Measurements from ENCODE around the gene GABBR2. TPM values are rescaled to one million over a fixed set of nuclear protein-coding genes. Genes with fewer than 3 reads are reported as not detected.

The GABBR2 gene
- total and polyA plus RNA-seq, 9 of the 15 experiments (the other 6 are each of a cell fraction or from before 2014, with no cell fraction given): 0.15 to 1.9 (median 0.32) TPM

DNA sequence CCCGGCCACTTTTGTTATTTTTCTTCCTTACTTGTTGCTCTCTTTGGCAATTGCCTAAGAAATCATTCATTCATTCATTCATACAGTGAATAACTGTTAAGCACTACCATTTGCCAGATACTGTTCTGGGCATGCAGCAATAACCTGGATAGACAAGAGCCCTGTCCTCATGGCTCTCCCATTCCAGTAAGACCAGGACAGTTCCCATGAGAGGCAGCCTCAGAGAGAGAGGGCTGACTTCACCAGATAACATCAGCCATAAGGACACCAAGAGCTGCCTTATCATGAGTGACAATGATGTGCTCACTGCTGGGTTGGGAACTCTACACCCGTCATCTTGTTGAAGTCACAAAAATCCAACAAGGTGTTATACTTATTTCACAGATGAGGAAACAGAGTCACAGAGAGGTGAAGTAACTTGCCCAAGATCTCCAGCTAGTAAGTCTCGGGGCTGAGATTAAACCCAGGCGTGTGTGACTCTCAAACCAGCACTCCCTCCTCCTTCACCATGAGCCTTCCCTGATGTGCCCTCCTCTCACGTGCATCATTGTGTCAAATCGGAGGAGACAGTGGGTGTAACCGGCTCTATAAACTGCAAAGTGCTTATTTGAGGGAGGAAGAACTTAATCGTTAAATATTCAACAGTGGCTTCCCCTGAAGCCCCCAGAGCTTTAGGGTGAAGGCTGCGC lies 392.1 kb downstream of the GABBR2 start (continued):
- TF ChIP-seq PCBP2 (IDR thresholded peaks at IDR 0.05; ENCODE audit: low read depth, low read length, poor library complexity, severe bottlenecking) (no peak), ZNF444 (CRISPR knock-in tag; IDR thresholded peaks at IDR 0.05) (no peak), RFX1 (IDR thresholded peaks at IDR 0.05) (no peak), ZNF551 (CRISPR knock-in tag; IDR thresholded peaks at IDR 0.05) (no peak), TAF7 (tag; IDR thresholded peaks at IDR 0.05) (no peak), ZNF586 (CRISPR knock-in tag; conservative IDR thresholded peaks at IDR 0.05) (no peak), NCOA4 (IDR thresholded peaks at IDR 0.05; ENCODE audit: partially characterized antibody) (no peak), HNRNPUL1 (IDR thresholded peaks at IDR 0.05; ENCODE audit: low read length) (no peak), ADNP (tag; IDR thresholded peaks at IDR 0.05) (peak; percentile 69), SMAD3 (CRISPR knock-in tag; conservative IDR thresholded peaks at IDR 0.05) (no peak), ZNF12 (CRISPR knock-in tag; IDR thresholded peaks at IDR 0.05) (no peak), JUN (IDR thresholded peaks at IDR 0.05; ENCODE audit: borderline replicate concordance, low read depth, low read length) (no peak), JUN (CRISPR knock-in tag; IDR thresholded peaks at IDR 0.05; ENCODE audit: borderline replicate concordance) (no peak), ZFX (CRISPR knock-in tag; IDR thresholded peaks at IDR 0.05) (no peak), HNRNPL (IDR thresholded peaks at IDR 0.05; ENCODE audit: low read depth, low read length) (no peak), ZNF316 (IDR thresholded peaks at IDR 0.05) (peak; percentile 69), KLF1 (tag; IDR thresholded peaks at IDR 0.05) (no peak), C11orf30 (IDR thresholded peaks at IDR 0.05; ENCODE audit: low read depth) (no peak), ZNF121 (CRISPR knock-in tag; conservative IDR thresholded peaks at IDR 0.05) (no peak)
- TF ChIP-seq, protein P1, sequence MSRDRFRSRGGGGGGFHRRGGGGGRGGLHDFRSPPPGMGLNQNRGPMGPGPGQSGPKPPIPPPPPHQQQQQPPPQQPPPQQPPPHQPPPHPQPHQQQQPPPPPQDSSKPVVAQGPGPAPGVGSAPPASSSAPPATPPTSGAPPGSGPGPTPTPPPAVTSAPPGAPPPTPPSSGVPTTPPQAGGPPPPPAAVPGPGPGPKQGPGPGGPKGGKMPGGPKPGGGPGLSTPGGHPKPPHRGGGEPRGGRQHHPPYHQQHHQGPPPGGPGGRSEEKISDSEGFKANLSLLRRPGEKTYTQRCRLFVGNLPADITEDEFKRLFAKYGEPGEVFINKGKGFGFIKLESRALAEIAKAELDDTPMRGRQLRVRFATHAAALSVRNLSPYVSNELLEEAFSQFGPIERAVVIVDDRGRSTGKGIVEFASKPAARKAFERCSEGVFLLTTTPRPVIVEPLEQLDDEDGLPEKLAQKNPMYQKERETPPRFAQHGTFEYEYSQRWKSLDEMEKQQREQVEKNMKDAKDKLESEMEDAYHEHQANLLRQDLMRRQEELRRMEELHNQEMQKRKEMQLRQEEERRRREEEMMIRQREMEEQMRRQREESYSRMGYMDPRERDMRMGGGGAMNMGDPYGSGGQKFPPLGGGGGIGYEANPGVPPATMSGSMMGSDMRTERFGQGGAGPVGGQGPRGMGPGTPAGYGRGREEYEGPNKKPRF (IDR thresholded peaks at IDR 0.05; ENCODE audit: low read depth, low read length): no peak
- TF ChIP-seq, protein P2, sequence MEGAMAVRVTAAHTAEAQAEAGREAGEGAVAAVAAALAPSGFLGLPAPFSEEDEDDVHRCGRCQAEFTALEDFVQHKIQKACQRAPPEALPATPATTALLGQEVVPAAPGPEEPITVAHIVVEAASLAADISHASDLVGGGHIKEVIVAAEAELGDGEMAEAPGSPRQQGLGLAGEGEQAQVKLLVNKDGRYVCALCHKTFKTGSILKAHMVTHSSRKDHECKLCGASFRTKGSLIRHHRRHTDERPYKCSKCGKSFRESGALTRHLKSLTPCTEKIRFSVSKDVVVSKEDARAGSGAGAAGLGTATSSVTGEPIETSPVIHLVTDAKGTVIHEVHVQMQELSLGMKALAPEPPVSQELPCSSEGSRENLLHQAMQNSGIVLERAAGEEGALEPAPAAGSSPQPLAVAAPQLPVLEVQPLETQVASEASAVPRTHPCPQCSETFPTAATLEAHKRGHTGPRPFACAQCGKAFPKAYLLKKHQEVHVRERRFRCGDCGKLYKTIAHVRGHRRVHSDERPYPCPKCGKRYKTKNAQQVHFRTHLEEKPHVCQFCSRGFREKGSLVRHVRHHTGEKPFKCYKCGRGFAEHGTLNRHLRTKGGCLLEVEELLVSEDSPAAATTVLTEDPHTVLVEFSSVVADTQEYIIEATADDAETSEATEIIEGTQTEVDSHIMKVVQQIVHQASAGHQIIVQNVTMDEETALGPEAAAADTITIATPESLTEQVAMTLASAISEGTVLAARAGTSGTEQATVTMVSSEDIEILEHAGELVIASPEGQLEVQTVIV (CRISPR knock-in tag; IDR thresholded peaks at IDR 0.05; ENCODE audit: borderline replicate concordance): no peak
- TF ChIP-seq, protein P3, sequence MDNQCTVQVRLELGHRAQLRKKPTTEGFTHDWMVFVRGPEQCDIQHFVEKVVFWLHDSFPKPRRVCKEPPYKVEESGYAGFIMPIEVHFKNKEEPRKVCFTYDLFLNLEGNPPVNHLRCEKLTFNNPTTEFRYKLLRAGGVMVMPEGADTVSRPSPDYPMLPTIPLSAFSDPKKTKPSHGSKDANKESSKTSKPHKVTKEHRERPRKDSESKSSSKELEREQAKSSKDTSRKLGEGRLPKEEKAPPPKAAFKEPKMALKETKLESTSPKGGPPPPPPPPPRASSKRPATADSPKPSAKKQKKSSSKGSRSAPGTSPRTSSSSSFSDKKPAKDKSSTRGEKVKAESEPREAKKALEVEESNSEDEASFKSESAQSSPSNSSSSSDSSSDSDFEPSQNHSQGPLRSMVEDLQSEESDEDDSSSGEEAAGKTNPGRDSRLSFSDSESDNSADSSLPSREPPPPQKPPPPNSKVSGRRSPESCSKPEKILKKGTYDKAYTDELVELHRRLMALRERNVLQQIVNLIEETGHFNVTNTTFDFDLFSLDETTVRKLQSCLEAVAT (IDR thresholded peaks at IDR 0.05): no peak
- TF ChIP-seq, protein P4, sequence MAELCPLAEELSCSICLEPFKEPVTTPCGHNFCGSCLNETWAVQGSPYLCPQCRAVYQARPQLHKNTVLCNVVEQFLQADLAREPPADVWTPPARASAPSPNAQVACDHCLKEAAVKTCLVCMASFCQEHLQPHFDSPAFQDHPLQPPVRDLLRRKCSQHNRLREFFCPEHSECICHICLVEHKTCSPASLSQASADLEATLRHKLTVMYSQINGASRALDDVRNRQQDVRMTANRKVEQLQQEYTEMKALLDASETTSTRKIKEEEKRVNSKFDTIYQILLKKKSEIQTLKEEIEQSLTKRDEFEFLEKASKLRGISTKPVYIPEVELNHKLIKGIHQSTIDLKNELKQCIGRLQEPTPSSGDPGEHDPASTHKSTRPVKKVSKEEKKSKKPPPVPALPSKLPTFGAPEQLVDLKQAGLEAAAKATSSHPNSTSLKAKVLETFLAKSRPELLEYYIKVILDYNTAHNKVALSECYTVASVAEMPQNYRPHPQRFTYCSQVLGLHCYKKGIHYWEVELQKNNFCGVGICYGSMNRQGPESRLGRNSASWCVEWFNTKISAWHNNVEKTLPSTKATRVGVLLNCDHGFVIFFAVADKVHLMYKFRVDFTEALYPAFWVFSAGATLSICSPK (IDR thresholded peaks at IDR 0.05; ENCODE audit: borderline replicate concordance): no peak

Measured in K562 (cell line).